HCT116 (cell line): Measurements from ENCODE around the gene NAB2. TPM values are rescaled to one million over a fixed set of nuclear protein-coding genes. Genes with fewer than 3 reads are reported as not detected.

ENCODE experiments used
- ATAC-seq: fragments of 200-7000 bp; cut with Tn5 transposase; 2 replicates; pipeline ENCODE4 v1.9.1; 2020; ENCODE audit warnings: mild to moderate bottlenecking, moderate library complexity
- BruUV-seq: library from RNA; stranded (reverse); fragments of 400-500 nt; replicated peaks from 2 replicates; lab custom pipeline; 2021; lab: Mats Ljungman, UMichigan
- CTCF ChIA-PET: fragments of 300-600 bp; sonication (Branson Sonifier 250); formaldehyde crosslinking; loops from one replicate; lab custom pipeline; 2021; ENCODE audit warnings: antibody characterized with exemption; lab: Charles Lee
- POLR2A ChIA-PET: fragments of 300-600, 350-600 bp; sonication (Branson Sonifier 250); formaldehyde crosslinking; loops from one replicate; lab custom pipeline; 2021; ENCODE audit warnings: antibody characterized with exemption; lab: Charles Lee
- RAD21 ChIA-PET, 2 experiments: fragments of 300-600 bp; sonication (Branson Sonifier 250); formaldehyde crosslinking; loops; one replicate each; lab custom pipeline; 2023; ENCODE audit warnings: low total read pairs in 2 of 2; ENCODE audit not compliant: uncharacterized antibody in 2 of 2, unreplicated experiment in 2 of 2, low non-redundant PET in 1 of 2; lab: Charles Lee
- DNase-seq: peaks from one replicate; pipeline ENCODE4 v3.0.0-alpha.2; 2010; ENCODE audit warnings: low read depth, low spot score
- H2AFZ ChIP-seq: fragments of 200-600 bp; shearing (Covaris generic), sonication (generic); 2 replicates; pipeline ENCODE4 v1.6.1; 2017; ENCODE audit warnings: low read depth, mixed run types, mixed read lengths, antibody characterized with exemption, low read length; ENCODE audit not compliant: poor library complexity, severe bottlenecking
- H3K27ac ChIP-seq: 2 replicates; pipeline ENCODE4 v1.5.1; 2012; ENCODE audit warnings: low read depth, low read length
- H3K27me3 ChIP-seq: fragments of 200-600 bp; sonication (generic); 2 replicates; pipeline ENCODE4 v1.6.1; 2016; ENCODE audit warnings: mixed run types, low read length, mixed read lengths; ENCODE audit not compliant: insufficient read depth
- H3K36me3 ChIP-seq, 2 experiments: fragments of 200-500 bp in 1 of 2; fragments of 200-600 bp in 1 of 2; sonication (Bioruptor generic) in 1 of 2; sonication (generic) in 1 of 2; 2 replicates each; pipeline versions ENCODE4 v1.5.1 to v1.6.1; 2014 to 2016; ENCODE audit warnings: low read length in 2 of 2, inconsistent platforms in 1 of 2, mixed read lengths in 1 of 2, mixed run types in 1 of 2; ENCODE audit not compliant: insufficient read depth in 2 of 2, control insufficient read depth in 1 of 2
- H3K4me1 ChIP-seq, 2 experiments: fragments of 200-600 bp in 1 of 2; sonication (generic) in 1 of 2; 2 replicates each; pipeline versions ENCODE4 v1.5.1 to v1.6.1; 2012 to 2017; ENCODE audit warnings: low read length in 2 of 2, inconsistent platforms in 1 of 2, mild to moderate bottlenecking in 1 of 2, mixed read lengths in 1 of 2, mixed run types in 1 of 2, moderate library complexity in 1 of 2; ENCODE audit not compliant: insufficient read depth in 2 of 2, control insufficient read depth in 1 of 2
- H3K4me2 ChIP-seq: fragments of 200-600 bp; sonication (generic); 2 replicates; pipeline ENCODE4 v1.6.1; 2017; ENCODE audit warnings: mixed run types, low read length, mixed read lengths
- H3K4me3 ChIP-seq, 2 experiments: fragments of 200-600 bp in 1 of 2; sonication (generic) in 1 of 2; replicated peaks in 1 of 2; 2 replicates each; pipeline ENCODE4 v1.5.1; 2011 to 2016; ENCODE audit warnings: low read length in 2 of 2, control low read depth in 1 of 2, low read depth in 1 of 2, mild to moderate bottlenecking in 1 of 2, mixed read lengths in 1 of 2, mixed run types in 1 of 2
- H3K79me2 ChIP-seq: fragments of 200-600 bp; sonication (generic); 2 replicates; pipeline ENCODE4 v1.6.1; 2017; ENCODE audit warnings: mild to moderate bottlenecking, mixed run types, low read length, moderate library complexity, mixed read lengths; ENCODE audit not compliant: insufficient read depth
- H3K9ac ChIP-seq: fragments of 200-600 bp; sonication (generic); 2 replicates; pipeline ENCODE4 v1.6.1; 2016; ENCODE audit warnings: low read length, mixed read lengths
- H3K9me2 ChIP-seq: fragments of 200-600 bp; sonication (generic), shearing (Covaris generic); 2 replicates; pipeline ENCODE4 v1.6.1; 2017; ENCODE audit warnings: mixed run types, mild to moderate bottlenecking, moderate library complexity; ENCODE audit not compliant: insufficient read depth
- H3K9me3 ChIP-seq, 2 experiments: fragments of 200-500 bp in 1 of 2; fragments of 200-600 bp in 1 of 2; sonication (Bioruptor generic) in 1 of 2; sonication (generic) in 1 of 2; 2 replicates each; pipeline ENCODE4 v1.6.1; 2014 to 2017; ENCODE audit warnings: low read length in 2 of 2, mixed read lengths in 2 of 2, inconsistent platforms in 1 of 2, low read depth in 1 of 2, mild to moderate bottlenecking in 1 of 2, mixed run types in 1 of 2, moderate library complexity in 1 of 2; ENCODE audit not compliant: control insufficient read depth in 1 of 2, insufficient read depth in 1 of 2
- H4K20me1 ChIP-seq: fragments of 200-600 bp; sonication (generic), shearing (Covaris generic); 2 replicates; pipeline ENCODE4 v1.6.1; 2017; ENCODE audit warnings: mixed run types, mild to moderate bottlenecking, moderate library complexity; ENCODE audit not compliant: insufficient read depth
- CBX3 ChIP-seq: IDR thresholded peaks from 2 replicates; pipeline ENCODE4 v1.6.1; 2012; ENCODE audit warnings: low read depth
- CEBPB ChIP-seq: IDR thresholded peaks from 2 replicates; pipeline ENCODE4 v1.6.1; 2012; ENCODE audit warnings: low read depth
- CTCF ChIP-seq, 3 experiments: fragments of 200-600 bp in 1 of 3; sonication (generic) in 1 of 3; IDR thresholded peaks in 2 of 3; conservative IDR thresholded peaks in 1 of 3; 2 replicates each; pipeline ENCODE4 v1.5.1; 2012 to 2017; ENCODE audit warnings: low read depth in 2 of 3, low read length in 2 of 3, antibody characterized with exemption in 1 of 3, borderline replicate concordance in 1 of 3, control low read depth in 1 of 3, mild to moderate bottlenecking in 1 of 3, mixed read lengths in 1 of 3, mixed run types in 1 of 3, moderate library complexity in 1 of 3; ENCODE audit not compliant: insufficient read depth in 1 of 3
- EGR1 ChIP-seq: IDR thresholded peaks from 2 replicates; pipeline ENCODE4 v1.6.1; 2012; ENCODE audit warnings: low read depth
- ELF1 ChIP-seq: IDR thresholded peaks from 2 replicates; pipeline ENCODE4 v1.6.1; 2012; ENCODE audit warnings: low read depth, borderline replicate concordance
- EZH2phosphoT487 ChIP-seq: fragments of 200-600 bp; IDR thresholded peaks from 2 replicates; pipeline ENCODE4 v1.6.1; 2018; ENCODE audit warnings: antibody characterized with exemption, borderline replicate concordance
- FOSL1 ChIP-seq: IDR thresholded peaks from 2 replicates; pipeline ENCODE4 v1.6.1; 2012; ENCODE audit warnings: low read depth
- JUND ChIP-seq: IDR thresholded peaks from 2 replicates; pipeline ENCODE4 v1.6.1; 2012
- RAD21 ChIP-seq: IDR thresholded peaks from 2 replicates; pipeline ENCODE4 v1.6.1; 2012; ENCODE audit warnings: low read depth, mild to moderate bottlenecking
- REST ChIP-seq: IDR thresholded peaks from 2 replicates; pipeline ENCODE4 v1.6.1; 2012; ENCODE audit warnings: low read depth
- SP1 ChIP-seq: IDR thresholded peaks from 2 replicates; pipeline ENCODE4 v1.6.1; 2012; ENCODE audit warnings: low read depth
- TCF7L2 ChIP-seq: IDR thresholded peaks from 2 replicates; pipeline ENCODE4 v1.7.0; 2011; ENCODE audit warnings: borderline replicate concordance, inconsistent platforms; ENCODE audit not compliant: insufficient read depth, insufficient read length; ENCODE audit errors: extremely low read depth
- ZBTB33 ChIP-seq: IDR thresholded peaks from 2 replicates; pipeline ENCODE4 v1.6.1; 2011; ENCODE audit warnings: mild to moderate bottlenecking, low read length, moderate library complexity; ENCODE audit not compliant: insufficient replicate concordance; ENCODE audit errors: extremely low read depth
- ZFX ChIP-seq: fragments of 450-650 bp; IDR thresholded peaks from 2 replicates; pipeline ENCODE4 v1.6.1; 2017
- intact Hi-C: fragments of 100-400 bp; cut with micrococcal nuclease; formaldehyde crosslinking; loops from 2 replicates; pipeline ENCODE4 v1.10.0; 2022
- total RNA-seq: library from RNA; stranded (reverse); gene quantifications from one replicate; pipeline ENCODE4 v1.2.1, GENCODE V29; 2021; ENCODE audit not compliant: unreplicated experiment

NAB2 gene
- total RNA-seq, 1 experiment from 2014 or later, result 77.1 TPM

- Histone ChIP-seq H2AFZ (no peak overlapping the region), H4K20me1 (no peaks in the 10 kb centered on the region), H3K27me3 (no peaks in the 10 kb centered on the region), H3K4me3 (no peak overlapping the region), H3K36me3 (no peaks in the 10 kb centered on the region), H3K9me2 (no peaks in the 10 kb centered on the region), H3K9ac (no peak overlapping the region), H3K4me2 (no peak overlapping the region), H3K27ac (no peak overlapping the region), H3K79me2 (no peaks in the 10 kb centered on the region), H3K4me1 (peaks cover 0 to 18% of the 10 kb centered on the region in 2 experiments; a peak in 2 of 4 replicates), H3K9me3 (no peaks in the 10 kb centered on the region)
- ATAC-seq, result no peak
- DNase-seq, result no peak
- ChIA-PET RAD21 (no interaction called here), POLR2A (no interaction called here), CTCF (no interaction called here)
- intact Hi-C loops, result no loop called here
- TF ChIP-seq RAD21, result no peak
- BruUV-seq, result no TSS peak
These were observed 45.0 kb downstream of the NAB2 start for GRCh38 chr12:57133916-57134315.

DNA sequence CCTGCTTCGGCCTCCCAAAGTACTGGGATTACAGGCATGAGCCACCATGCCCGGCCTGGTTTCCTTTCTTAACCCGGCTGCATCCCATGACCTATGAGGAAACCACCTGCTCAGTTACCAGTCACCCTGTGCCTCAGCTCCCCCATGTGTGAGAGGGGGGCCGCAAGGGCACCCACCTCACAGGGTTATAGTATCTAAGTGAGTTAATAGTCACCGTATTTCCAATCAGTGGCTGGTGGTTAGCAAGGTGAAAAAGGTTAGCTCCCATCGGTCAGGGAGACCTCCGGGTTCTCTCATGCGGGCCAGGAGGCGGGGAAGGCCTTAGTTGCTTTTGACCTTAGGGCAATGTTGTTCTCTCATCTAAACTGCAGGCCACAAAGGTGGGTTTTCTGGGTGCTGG lies 46.0 kb downstream of the NAB2 start:
- Histone ChIP-seq H3K4me1 (peaks cover 0 to 8% of the 10 kb centered on the region in 2 experiments; a peak in 1 of 4 replicates), H3K27me3 (no peaks in the 10 kb centered on the region), H3K9ac (no peak overlapping the region), H3K79me2 (no peaks in the 10 kb centered on the region), H3K36me3 (peaks cover 0 to 4% of the 10 kb centered on the region in 2 experiments; a peak in 2 of 4 replicates), H3K9me2 (no peaks in the 10 kb centered on the region), H3K27ac (no peak overlapping the region), H3K9me3 (no peaks in the 10 kb centered on the region), H3K4me3 (no peak overlapping the region), H4K20me1 (no peaks in the 10 kb centered on the region), H2AFZ (no peak overlapping the region), H3K4me2 (no peak overlapping the region)
- ChIA-PET POLR2A (no interaction called here), CTCF (no interaction called here), RAD21 (no interaction called here)
- intact Hi-C loops, result no loop called here
- ATAC-seq (no peak), DNase-seq (no peak)
- no TSS peak for BruUV-seq
- TF ChIP-seq TCF7L2 (no peak), CBX3 (no peak), ELF1 (no peak), JUND (no peak), ZBTB33 (no peak), EGR1 (no peak), SP1 (no peak), CTCF (IDR thresholded peaks at IDR 0.05 in 2 of 3, conservative IDR thresholded peaks at IDR 0.05 in 1 of 3; ENCODE audit: borderline replicate concordance in 1 of 3, insufficient read depth in 1 of 3, low read depth in 2 of 3, low read length in 2 of 3) (no peak), FOSL1 (no peak), REST (no peak), EZH2phosphoT487 (no peak), CEBPB (no peak), ZFX (no peak), RAD21 (no peak)
